PC-9 (cell line): ENCODE measurements around the gene FIBCD1. TPM values are rescaled to one million over a fixed set of nuclear protein-coding genes. Genes with fewer than 3 reads are reported as not detected.

ENCODE experiments used
- BruUV-seq: library from RNA; stranded (reverse); fragments of 400-500 nt; replicated peaks from 2 replicates; lab custom pipeline; 2021; lab: Mats Ljungman, UMichigan
- CTCF ChIA-PET: fragments of 300-600 bp; sonication (Branson Sonifier 250); formaldehyde crosslinking; loops from one replicate; lab custom pipeline; 2022; ENCODE audit warnings: antibody characterized with exemption; lab: Charles Lee
- POLR2A ChIA-PET: fragments of 300-600 bp; sonication (Branson Sonifier 250); formaldehyde crosslinking; loops from one replicate; lab custom pipeline; 2022; ENCODE audit warnings: antibody characterized with exemption; ENCODE audit not compliant: unreplicated experiment; lab: Charles Lee
- DNase-seq, 2 experiments: peaks; one replicate each; pipeline versions ENCODE4 v3.0.0 to v3.0.0-alpha.2; 2015 to 2022; ENCODE audit warnings: mixed read lengths in 1 of 2
- H2AFZ ChIP-seq: fragments of 200-600 bp; sonication (generic); 2 replicates; pipeline ENCODE4 v1.8.1; 2017; ENCODE audit warnings: antibody characterized with exemption
- H3F3A ChIP-seq: fragments of 200-600 bp; sonication (generic); 2 replicates; pipeline ENCODE4 v1.8.1; 2017; ENCODE audit warnings: antibody characterized with exemption, mild to moderate bottlenecking, low read depth; ENCODE audit not compliant: insufficient read depth
- H3K27ac ChIP-seq: fragments of 200-600 bp; sonication (generic); 2 replicates; pipeline ENCODE4 v1.6.1; 2016; ENCODE audit warnings: mixed run types
- H3K27me3 ChIP-seq: fragments of 200-600 bp; sonication (generic); 2 replicates; pipeline ENCODE4 v1.6.1; 2016; ENCODE audit warnings: low read depth, mixed run types; ENCODE audit not compliant: insufficient read depth
- H3K36me3 ChIP-seq: fragments of 200-600 bp; sonication (generic); 2 replicates; pipeline ENCODE4 v1.6.1; 2016; ENCODE audit warnings: low read depth, mixed run types
- H3K4me1 ChIP-seq: fragments of 200-600 bp; sonication (generic); replicated peaks from 2 replicates; pipeline ENCODE4 v1.6.1; 2016; ENCODE audit warnings: mixed run types; ENCODE audit not compliant: insufficient read depth
- H3K4me2 ChIP-seq: fragments of 200-600 bp; sonication (generic); 2 replicates; pipeline ENCODE4 v1.6.1; 2017; ENCODE audit warnings: mixed run types
- H3K4me3 ChIP-seq: fragments of 200-600 bp; sonication (generic); 2 replicates; pipeline ENCODE4 v1.6.1; 2016; ENCODE audit warnings: mixed run types
- H3K79me2 ChIP-seq: fragments of 200-600 bp; sonication (generic); 2 replicates; pipeline ENCODE4 v1.6.1; 2017; ENCODE audit warnings: low read depth, mixed run types
- H3K9me2 ChIP-seq: fragments of 200-600 bp; sonication (generic); 2 replicates; pipeline ENCODE4 v1.8.1; 2017; ENCODE audit warnings: mild to moderate bottlenecking; ENCODE audit not compliant: insufficient read depth
- H3K9me3 ChIP-seq: fragments of 200-600 bp; sonication (generic); 2 replicates; pipeline ENCODE4 v1.8.1; 2016; ENCODE audit warnings: low read depth; ENCODE audit not compliant: insufficient read depth
- H4K20me1 ChIP-seq: fragments of 200-600 bp; sonication (generic); 2 replicates; pipeline ENCODE4 v1.8.1; 2017; ENCODE audit not compliant: insufficient read depth
- EZH2 ChIP-seq: fragments of 200-600 bp; sonication (generic); IDR thresholded peaks from 2 replicates; pipeline ENCODE4 v1.8.0; 2017; ENCODE audit warnings: antibody characterized with exemption, low read depth
- intact Hi-C: fragments of 100-400 bp; cut with micrococcal nuclease; formaldehyde crosslinking; loops from one replicate; pipeline ENCODE4 v1.10.0; 2022; ENCODE audit not compliant: unreplicated experiment
- total RNA-seq: library from RNA; stranded (reverse); gene quantifications from 2 replicates; pipeline ENCODE4 v1.2.3, GENCODE V29; 2021
- TF ChIP-seq, protein P1 (sequence below): fragments of 200-600 bp; sonication (generic); conservative IDR thresholded peaks from 2 replicates; pipeline ENCODE4 v1.6.1; 2017; ENCODE audit warnings: mixed run types, antibody characterized with exemption, mild to moderate bottlenecking, moderate library complexity

Gene FIBCD1
- total RNA-seq, 1 experiment from 2014 or later = 2.7 TPM

DNA sequence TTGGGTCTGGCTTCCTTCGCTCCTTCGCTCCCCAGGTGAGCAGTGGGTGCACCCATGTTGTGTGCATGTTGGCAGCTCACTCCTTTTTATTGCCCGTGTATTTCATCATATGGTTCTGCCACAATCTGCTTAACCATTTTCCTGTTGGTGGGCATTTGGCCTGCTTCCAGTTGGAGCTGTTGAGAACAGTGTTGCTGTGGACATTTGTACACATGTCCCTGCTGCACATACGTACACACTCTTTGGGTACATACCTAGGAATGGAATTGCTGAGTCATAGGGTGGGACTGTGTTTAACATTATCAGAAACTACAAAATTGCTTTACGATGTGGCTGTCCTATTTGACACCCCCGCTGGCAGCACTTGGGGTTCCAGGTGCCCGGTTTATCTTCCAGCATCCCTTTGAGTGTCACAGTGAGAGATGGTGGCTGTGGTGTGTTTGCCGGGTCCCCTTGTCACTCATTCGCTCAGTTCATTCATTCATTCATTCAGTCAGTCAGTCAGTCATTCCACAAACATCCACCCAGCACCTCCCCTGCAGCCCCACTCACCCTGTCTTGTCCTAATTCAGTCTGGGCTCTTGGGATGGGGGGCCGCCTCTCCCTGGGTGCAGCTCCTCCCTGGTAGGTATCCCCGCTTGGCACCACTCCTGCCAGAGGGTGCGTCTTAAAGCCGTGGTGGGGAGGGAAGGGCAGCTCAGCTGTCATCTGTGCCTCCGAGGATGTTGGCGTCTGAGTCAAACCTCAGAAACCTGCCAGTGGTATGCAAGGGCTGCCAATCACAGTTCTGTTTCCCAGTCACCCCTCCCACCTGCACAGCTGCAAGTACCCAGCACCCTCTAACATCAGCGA lies 7.9 kb upstream of the FIBCD1 start:
- BruUV-seq = TSS peak; percentile 64
- TF ChIP-seq, protein P1, sequence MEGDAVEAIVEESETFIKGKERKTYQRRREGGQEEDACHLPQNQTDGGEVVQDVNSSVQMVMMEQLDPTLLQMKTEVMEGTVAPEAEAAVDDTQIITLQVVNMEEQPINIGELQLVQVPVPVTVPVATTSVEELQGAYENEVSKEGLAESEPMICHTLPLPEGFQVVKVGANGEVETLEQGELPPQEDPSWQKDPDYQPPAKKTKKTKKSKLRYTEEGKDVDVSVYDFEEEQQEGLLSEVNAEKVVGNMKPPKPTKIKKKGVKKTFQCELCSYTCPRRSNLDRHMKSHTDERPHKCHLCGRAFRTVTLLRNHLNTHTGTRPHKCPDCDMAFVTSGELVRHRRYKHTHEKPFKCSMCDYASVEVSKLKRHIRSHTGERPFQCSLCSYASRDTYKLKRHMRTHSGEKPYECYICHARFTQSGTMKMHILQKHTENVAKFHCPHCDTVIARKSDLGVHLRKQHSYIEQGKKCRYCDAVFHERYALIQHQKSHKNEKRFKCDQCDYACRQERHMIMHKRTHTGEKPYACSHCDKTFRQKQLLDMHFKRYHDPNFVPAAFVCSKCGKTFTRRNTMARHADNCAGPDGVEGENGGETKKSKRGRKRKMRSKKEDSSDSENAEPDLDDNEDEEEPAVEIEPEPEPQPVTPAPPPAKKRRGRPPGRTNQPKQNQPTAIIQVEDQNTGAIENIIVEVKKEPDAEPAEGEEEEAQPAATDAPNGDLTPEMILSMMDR = no peak
- Histone ChIP-seq H2AFZ (no peak overlapping the region), H3K9me3 (no peaks in the 10 kb centered on the region; the same call in 1 of the 2 replicates), H3K27ac (no peak overlapping the region), H3K4me3 (peak overlapping the region; percentile 27; the same call in 1 of the 2 replicates), H3K79me2 (no peaks in the 10 kb centered on the region), H3K4me1 (peaks cover 16% of the 10 kb centered on the region), H3K36me3 (no peaks in the 10 kb centered on the region), H3K4me2 (peak overlapping the region; percentile 61), H4K20me1 (no peaks in the 10 kb centered on the region), H3F3A (no peaks in the 10 kb centered on the region), H3K27me3 (peaks cover 8% of the 10 kb centered on the region; the same call in 1 of the 2 replicates), H3K9me2 (no peaks in the 10 kb centered on the region)
- ChIA-PET CTCF (interaction anchor here (0.7 to 0.8 kb wide), 2 partner anchors 10 to 16 kb away, joined by 3 to 11 read pairs; no protein-coding TSS in a partner anchor), POLR2A (interaction anchor here (0.5 to 0.7 kb wide), 2 partner anchors 29 to 252 kb away, joined by 5 read pairs; no protein-coding TSS in a partner anchor)
- peak; percentile 66 to 67 for DNase-seq
- intact Hi-C loops = loop anchor here (1.0 kb wide), 1 partner anchor 15 kb away; no protein-coding TSS in a partner anchor

DNA sequence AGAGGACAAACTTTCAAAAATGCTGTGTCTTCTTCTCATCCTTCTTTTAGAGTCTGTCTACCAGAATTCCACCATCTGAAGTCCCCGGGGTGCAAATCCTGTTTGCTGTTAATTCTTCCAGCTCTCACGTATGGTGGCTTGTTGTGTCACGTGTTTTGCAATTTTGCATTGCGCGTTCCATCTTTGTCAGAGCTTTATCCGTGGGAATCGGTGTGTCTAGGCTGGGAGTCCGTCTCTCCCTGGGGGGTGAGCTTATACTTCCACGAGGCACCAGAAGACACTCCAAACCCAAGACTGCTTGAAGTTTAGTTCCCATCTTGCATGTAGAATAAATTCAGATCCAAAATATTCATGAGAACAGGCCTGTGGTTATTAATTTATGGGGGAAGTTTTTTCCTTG lies 6.1 kb upstream of the FIBCD1 start:
- H4K20me1 ChIP-seq = no peaks in the 10 kb centered on the region
- H3K79me2 ChIP-seq = no peaks in the 10 kb centered on the region
- H3K27me3 ChIP-seq = peaks cover 5% of the 10 kb centered on the region; the same call in 1 of the 2 replicates
- ChIA-PET CTCF (no interaction called here), POLR2A (interaction anchor here (0.8 kb wide), 1 partner anchor 400 kb away, joined by 4 read pairs; no protein-coding TSS in a partner anchor)
- BruUV-seq = no TSS peak
- no peaks in the 10 kb centered on the region for H3K36me3 ChIP-seq
- H3F3A ChIP-seq = peaks cover 4% of the 10 kb centered on the region; the same call in 1 of the 2 replicates
- H3K4me1 ChIP-seq = peaks cover 19% of the 10 kb centered on the region
- H3K9me3 ChIP-seq = no peaks in the 10 kb centered on the region; the same call in 1 of the 2 replicates
- DNase-seq = no peak
- intact Hi-C loops = no loop called here
- no peak overlapping the region for H3K4me2 ChIP-seq
- TF ChIP-seq, protein P1 = no peak
- no peak for TF ChIP-seq EZH2
- no peaks in the 10 kb centered on the region for H3K9me2 ChIP-seq
- H3K27ac ChIP-seq = no peak overlapping the region
- no peak overlapping the region for H3K4me3 ChIP-seq
- H2AFZ ChIP-seq = no peak overlapping the region

DNA sequence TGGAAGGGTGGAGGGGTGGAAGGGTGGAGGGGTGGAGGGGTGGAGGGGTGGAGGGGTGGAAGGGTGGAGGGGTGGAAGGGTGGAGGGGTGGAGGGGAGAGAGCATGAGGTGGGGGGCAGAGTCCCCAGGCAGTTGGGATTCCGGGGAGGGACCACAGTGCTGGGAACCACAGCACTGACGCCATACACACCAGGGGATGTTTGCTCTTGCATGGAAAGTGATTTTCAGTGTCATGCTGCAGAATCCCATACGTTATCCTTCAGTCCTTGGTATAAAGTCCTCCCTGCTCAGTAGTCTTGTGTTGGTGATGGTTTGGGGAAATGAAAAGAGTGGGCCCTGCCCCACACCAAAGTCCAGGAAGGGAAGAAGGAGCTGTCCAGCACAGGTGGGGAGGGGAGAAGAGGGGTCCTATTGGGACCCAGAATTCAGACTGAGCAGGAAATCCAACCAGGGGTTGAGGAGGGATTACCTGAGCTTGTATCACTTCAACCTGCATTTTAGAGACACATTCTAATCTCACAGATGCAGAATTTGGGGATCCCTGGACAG lies 5.5 kb upstream of the FIBCD1 start:
- ChIA-PET CTCF (no interaction called here), POLR2A (interaction anchor here (0.8 kb wide), 1 partner anchor 399 kb away, joined by 4 read pairs; no protein-coding TSS in a partner anchor)
- DNase-seq = no peak
- H3K27me3 ChIP-seq = peaks cover 8% of the 10 kb centered on the region; the same call in 1 of the 2 replicates
- no peak overlapping the region for H3K4me2 ChIP-seq
- H3K9me3 ChIP-seq = no peaks in the 10 kb centered on the region
- H3K9me2 ChIP-seq = no peaks in the 10 kb centered on the region
- H3F3A ChIP-seq = peaks cover 7% of the 10 kb centered on the region; the same call in 1 of the 2 replicates
- H3K4me3 ChIP-seq = no peak overlapping the region
- H3K4me1 ChIP-seq = peaks cover 19% of the 10 kb centered on the region
- H2AFZ ChIP-seq = no peak overlapping the region
- no peak overlapping the region for H3K27ac ChIP-seq
- BruUV-seq = no TSS peak
- TF ChIP-seq EZH2 = no peak
- TF ChIP-seq, protein P1 = no peak
- intact Hi-C loops = loop anchor here (5.0 kb wide), 1 partner anchor 103 kb away; no protein-coding TSS in a partner anchor
- H3K36me3 ChIP-seq = no peaks in the 10 kb centered on the region
- H3K79me2 ChIP-seq = no peaks in the 10 kb centered on the region
- no peaks in the 10 kb centered on the region for H4K20me1 ChIP-seq
